ENCODE data around the gene KCNT1.

The KCNT1 gene

DNA sequence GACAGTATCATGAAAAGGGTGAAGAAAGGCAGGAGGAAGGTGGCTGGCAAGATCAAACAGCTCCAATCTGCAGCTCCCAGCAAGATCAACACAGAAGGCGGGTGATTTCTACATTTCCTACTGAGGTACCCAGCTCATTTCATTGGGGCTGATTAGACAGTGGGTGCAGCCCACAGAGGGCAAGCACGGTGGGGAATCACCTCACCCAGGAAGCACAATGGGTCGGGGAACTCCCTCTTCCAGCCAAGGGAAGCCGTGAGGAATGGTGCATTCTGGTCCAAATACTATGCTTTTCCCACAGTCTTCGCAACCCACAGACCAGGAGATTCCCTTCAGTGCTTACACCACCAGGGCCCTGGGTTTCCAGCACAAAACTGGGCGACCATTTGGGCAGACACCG, 138.6 kb downstream of the KCNT1 start:
- in situ Hi-C loops (cut with MboI; ENCODE audit: low sequenced_read_pairs): no loop called here

Measured in HL-60/S4 treated with phorbol 12-myristate 13-acetate at 8.2 ng/mL for 4 days and 3 days (cell line).